Thyroid gland (tissue), 4 donors: ENCODE results near the gene SIPA1L2.
"Not testable (repeated sequence)": the region's sequence is repeated elsewhere in the genome, so short reads cannot be mapped to it uniquely, and the experiment has no call there.

Experiments used
- CTCF ChIP-seq, 6 experiments: fragments of 200-600 bp in 3 of 6; fragments of 450-650 bp in 3 of 6; sonication (generic) in 3 of 6; IDR thresholded peaks; one replicate each; pipeline ENCODE4 v1.5.1; 2016 to 2019; ENCODE audit warnings: antibody characterized with exemption in 6 of 6, mild to moderate bottlenecking in 2 of 6, inconsistent platforms in 1 of 6, moderate library complexity in 1 of 6
- POLR2A ChIP-seq, 2 donors: fragments of 450-650 bp; IDR thresholded peaks; one replicate each; pipeline ENCODE4 v1.6.1; 2017; ENCODE audit warnings: antibody characterized with exemption in 2 of 2, mild to moderate bottlenecking in 2 of 2, moderate library complexity in 1 of 2

GRCh38 chr1:232612836-232613235 is 17.1 kb downstream of the SIPA1L2 start:
- TF ChIP-seq CTCF, POLR2A (IDR thresholded peaks at IDR 0.05): not testable (repeated sequence)
